AG04450 (cell line): ENCODE data around the gene TACC3. TPM values are rescaled to one million over a fixed set of nuclear protein-coding genes. Genes with fewer than 3 reads are reported as not detected.

ENCODE experiments used
- CTCF ChIA-PET: fragments of 300-600, 350-600 bp; formaldehyde crosslinking; extraction: SDS; loops from one replicate; lab custom pipeline; 2022; ENCODE audit warnings: antibody characterized with exemption, inconsistent platforms; lab: Charles Lee
- POLR2A ChIA-PET: fragments of 350-600 bp; formaldehyde crosslinking; extraction: SDS; loops from one replicate; lab custom pipeline; 2021; ENCODE audit warnings: antibody characterized with exemption, inconsistent platforms; lab: Yijun Ruan, JAX
- DNase-seq: peaks from one replicate; pipeline ENCODE4 v3.0.0-alpha.2; 2011; ENCODE audit warnings: low read depth, low spot score
- H3K27ac ChIP-seq: one replicate; pipeline ENCODE4 v1.5.1; 2012; ENCODE audit warnings: low read depth, low read length, control low read depth
- H3K27me3 ChIP-seq: one replicate; pipeline ENCODE4 v1.6.0; 2012; ENCODE audit warnings: low read length; ENCODE audit not compliant: control insufficient read depth, insufficient read depth
- H3K4me3 ChIP-seq: 2 replicates; pipeline ENCODE4 v1.5.1; 2011; ENCODE audit warnings: mild to moderate bottlenecking, low read depth, low read length, control low read depth
- H3K9me3 ChIP-seq: 2 replicates; pipeline ENCODE4 v1.5.1; 2012; ENCODE audit warnings: low read length; ENCODE audit not compliant: control insufficient read depth, insufficient read depth
- polyA plus RNA-seq: library from polyadenylated mRNA; depleted of rRNA; stranded (reverse); fragments of >200 nt; gene quantifications from 2 replicates; pipeline ENCODE4 v1.2.3, GENCODE V29; 2011
- TF ChIP-seq, protein P1 (sequence below): IDR thresholded peaks from 2 replicates; pipeline ENCODE4 v1.5.1; 2011; ENCODE audit warnings: low read depth, low read length, control low read depth, inconsistent platforms

Gene TACC3
- polyA plus RNA-seq, 1 experiment: 8.5 TPM

DNA sequence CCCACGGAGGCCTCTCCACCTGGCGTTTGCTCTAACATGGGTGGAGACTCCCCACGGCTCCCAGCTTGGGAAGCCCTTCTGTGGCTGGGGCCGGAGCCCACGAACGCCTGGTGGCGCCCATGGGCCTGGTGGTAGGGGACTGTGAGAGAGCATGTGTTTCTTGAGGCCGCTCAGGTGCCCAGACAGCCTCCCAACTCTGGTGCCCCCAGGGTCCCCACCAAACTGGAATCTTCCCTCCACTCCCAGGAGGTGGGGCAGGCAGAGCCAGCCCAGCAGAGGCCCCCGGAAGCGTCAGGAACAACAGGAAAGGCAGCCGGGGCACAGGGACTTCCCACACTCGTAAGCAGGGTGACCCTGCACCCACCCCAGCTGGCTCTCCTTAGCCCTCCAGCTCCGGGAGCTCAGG lies 38.5 kb downstream of the TACC3 start:
- Histone ChIP-seq H3K27me3 (no peaks in the 10 kb centered on the region), H3K27ac (no peak overlapping the region), H3K9me3 (no peaks in the 10 kb centered on the region; the same call in 1 of the 2 replicates), H3K4me3 (no peak overlapping the region)
- ChIA-PET POLR2A (interaction anchor here (0.6 kb wide), 1 partner anchor 965 kb away, joined by 9 read pairs; no protein-coding TSS in a partner anchor), CTCF (interaction anchor here (2.0 kb wide), 1 partner anchor 8 kb away, joined by 5 read pairs; no protein-coding TSS in a partner anchor)
- DNase-seq: no peak
- TF ChIP-seq, protein P1, sequence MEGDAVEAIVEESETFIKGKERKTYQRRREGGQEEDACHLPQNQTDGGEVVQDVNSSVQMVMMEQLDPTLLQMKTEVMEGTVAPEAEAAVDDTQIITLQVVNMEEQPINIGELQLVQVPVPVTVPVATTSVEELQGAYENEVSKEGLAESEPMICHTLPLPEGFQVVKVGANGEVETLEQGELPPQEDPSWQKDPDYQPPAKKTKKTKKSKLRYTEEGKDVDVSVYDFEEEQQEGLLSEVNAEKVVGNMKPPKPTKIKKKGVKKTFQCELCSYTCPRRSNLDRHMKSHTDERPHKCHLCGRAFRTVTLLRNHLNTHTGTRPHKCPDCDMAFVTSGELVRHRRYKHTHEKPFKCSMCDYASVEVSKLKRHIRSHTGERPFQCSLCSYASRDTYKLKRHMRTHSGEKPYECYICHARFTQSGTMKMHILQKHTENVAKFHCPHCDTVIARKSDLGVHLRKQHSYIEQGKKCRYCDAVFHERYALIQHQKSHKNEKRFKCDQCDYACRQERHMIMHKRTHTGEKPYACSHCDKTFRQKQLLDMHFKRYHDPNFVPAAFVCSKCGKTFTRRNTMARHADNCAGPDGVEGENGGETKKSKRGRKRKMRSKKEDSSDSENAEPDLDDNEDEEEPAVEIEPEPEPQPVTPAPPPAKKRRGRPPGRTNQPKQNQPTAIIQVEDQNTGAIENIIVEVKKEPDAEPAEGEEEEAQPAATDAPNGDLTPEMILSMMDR: no peak

DNA sequence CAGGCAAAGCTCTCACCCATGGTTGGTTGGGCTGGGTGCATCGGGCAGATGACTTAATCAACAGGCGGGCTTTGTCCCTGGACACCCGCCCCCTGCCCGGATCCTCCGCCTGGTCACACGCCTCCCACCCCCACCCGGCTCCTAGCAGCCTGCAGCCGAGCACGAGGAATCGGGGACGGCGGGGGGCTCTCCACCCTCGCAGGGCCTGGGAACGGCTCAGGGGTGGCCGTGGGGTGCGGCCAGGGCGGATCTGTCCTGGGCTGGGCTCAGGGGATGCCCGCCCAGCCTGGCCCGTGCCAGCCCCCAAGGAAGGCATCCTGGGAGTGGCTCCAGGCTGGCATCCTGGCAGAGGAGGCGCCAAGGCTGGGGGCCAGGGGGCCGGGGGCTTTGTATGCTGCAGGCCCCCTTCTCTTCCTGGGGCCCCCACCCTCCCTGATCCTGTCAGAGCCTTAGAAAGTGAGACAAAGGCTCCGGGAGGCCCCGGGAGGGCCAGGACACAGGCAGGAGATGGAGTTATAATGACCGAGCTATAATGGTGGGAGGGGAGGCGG lies 39.3 kb downstream of the TACC3 start:
- ChIA-PET POLR2A (no interaction called here), CTCF (no interaction called here)
- no peak overlapping the region for H3K27ac ChIP-seq
- TF ChIP-seq, protein P1: no peak
- no peaks in the 10 kb centered on the region for H3K27me3 ChIP-seq
- no peak for DNase-seq
- no peak overlapping the region for H3K4me3 ChIP-seq
- no peaks in the 10 kb centered on the region; the same call in 1 of the 2 replicates for H3K9me3 ChIP-seq

DNA sequence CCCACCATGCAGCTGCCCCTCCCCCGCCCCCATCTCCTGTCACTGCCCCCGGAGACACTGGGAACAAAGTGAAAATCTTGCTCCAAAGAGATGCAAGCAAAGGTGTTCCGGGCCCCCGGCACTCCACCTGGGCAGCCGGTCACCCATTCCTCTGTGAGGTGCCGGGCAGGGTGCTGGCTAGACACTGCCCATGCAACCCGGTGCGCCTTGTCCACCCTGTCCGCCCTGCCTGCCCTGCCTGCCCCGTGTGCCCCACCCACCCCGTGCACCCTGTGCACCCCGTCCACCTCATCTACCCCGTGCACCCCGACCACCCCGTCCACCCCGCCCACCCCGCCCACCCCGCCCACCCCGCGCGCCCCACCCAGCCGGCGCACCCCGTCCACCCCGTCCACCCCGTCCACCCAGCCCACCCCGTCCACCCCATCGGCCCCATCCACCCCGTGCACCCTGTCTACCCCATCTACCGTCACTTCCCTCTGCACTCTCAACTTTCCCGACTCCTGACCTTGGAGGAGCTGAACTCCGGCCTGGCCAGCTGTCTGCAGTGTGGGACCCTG lies 39.9 kb downstream of the TACC3 start:
- H3K27me3 ChIP-seq: no peaks in the 10 kb centered on the region
- no peak overlapping the region for H3K4me3 ChIP-seq
- POLR2A ChIA-PET: no interaction called here

DNA sequence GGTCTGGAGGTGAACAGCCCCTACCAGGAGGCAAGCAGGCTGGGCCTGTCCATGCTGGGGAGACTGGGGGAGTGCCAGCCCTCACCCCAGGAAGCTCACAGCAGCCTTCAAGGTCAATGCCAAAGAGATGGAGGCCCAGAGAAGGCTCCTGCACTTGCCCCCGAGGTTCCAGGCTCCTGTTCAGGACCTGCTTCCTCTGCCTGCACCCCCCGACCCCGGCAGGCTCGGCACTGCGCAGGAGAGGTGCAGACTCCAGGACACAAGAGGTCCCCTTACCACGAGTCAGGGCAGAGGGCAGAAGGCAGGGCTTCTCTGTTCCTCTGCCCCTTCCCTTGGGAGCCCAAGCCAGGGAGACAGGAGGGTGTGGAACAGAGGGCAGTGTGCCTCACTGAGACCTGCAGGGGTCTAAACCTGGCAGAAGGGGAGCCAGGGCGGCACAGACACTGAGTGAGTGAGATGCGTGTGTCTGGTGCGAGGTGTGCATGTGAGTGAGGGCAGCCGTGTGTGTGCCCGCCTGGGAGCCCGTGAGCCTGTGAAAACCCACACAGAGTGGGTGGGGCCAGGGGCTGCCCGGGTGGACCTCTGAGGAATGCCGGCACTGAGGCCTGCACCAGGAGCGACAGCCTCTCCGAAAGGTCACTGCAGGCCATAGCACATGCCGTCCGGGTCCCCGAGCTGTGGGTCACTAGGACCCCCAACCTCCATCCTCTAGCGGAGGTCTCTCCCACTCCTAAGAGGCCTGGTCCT lies 41.1 kb downstream of the TACC3 start:
- CTCF ChIA-PET: interaction anchor here (0.6 kb wide), 1 partner anchor 14 kb away, joined by 3 read pairs; no protein-coding TSS in a partner anchor

More for the DNA sequence above, 39.9 kb downstream of the TACC3 start:
- Histone ChIP-seq H3K27ac (no peak overlapping the region), H3K9me3 (no peaks in the 10 kb centered on the region; the same call in 1 of the 2 replicates)
- CTCF ChIA-PET: interaction anchor here (0.6 kb wide), 1 partner anchor 35 kb away, joined by 3 read pairs; no protein-coding TSS in a partner anchor
- no peak for DNase-seq
- TF ChIP-seq, protein P1: no peak

More for the DNA sequence above, 41.1 kb downstream of the TACC3 start:
- no peak for DNase-seq
- TF ChIP-seq, protein P1: no peak
- H3K27ac ChIP-seq: no peak overlapping the region
- no peaks in the 10 kb centered on the region for H3K27me3 ChIP-seq
- H3K9me3 ChIP-seq: no peaks in the 10 kb centered on the region; the same call in 1 of the 2 replicates
- POLR2A ChIA-PET: no interaction called here
- no peak overlapping the region for H3K4me3 ChIP-seq
